DMS153 treated with DMSO at 0.1 percent for 48 hours (cell line): ENCODE measurements around the gene RNU6-9.
"Not testable (repeated sequence)": the region's sequence is repeated elsewhere in the genome, so short reads cannot be mapped to it uniquely, and the experiment has no call there.

Source experiments
- DNase-seq: peaks from one replicate; lab custom pipeline; 2025; ENCODE audit not compliant: unreplicated experiment; lab: John Stamatoyannopoulos, UW

RNU6-9 gene

DNA sequence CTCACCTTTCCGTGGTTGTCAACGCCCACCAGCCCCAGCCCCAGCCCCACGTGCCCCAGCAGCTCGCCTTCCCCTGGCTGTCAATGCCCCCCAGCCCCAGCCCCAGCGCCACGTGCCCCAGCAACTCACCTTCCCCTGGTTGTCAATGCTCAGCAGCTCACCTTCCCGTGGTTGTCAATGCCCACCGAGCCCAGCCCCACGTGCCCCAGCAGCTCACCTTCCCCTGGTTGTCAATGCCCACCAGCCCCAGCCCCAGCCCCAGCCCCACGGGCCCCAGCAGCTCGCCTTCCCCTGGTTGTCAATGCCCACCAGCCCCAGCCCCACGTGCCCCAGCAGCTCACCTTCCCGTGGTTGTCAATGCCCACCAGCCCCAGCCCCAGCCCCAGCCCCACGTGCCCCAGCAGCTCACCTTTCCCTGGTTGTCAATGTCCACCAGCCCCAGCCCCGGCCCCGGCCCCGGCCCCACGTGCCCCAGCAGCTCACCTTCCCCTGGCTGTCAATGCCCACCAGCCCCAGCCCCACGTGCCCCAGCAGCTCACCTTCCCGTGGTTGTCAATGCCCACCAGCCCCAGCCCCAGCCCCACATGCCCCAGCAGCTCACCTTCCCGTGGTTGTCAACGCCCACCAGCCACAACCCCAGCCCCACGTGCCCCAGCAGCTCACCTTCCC, 15.2 kb upstream of the RNU6-9 start:
- DNase-seq: not testable (repeated sequence)

DNA sequence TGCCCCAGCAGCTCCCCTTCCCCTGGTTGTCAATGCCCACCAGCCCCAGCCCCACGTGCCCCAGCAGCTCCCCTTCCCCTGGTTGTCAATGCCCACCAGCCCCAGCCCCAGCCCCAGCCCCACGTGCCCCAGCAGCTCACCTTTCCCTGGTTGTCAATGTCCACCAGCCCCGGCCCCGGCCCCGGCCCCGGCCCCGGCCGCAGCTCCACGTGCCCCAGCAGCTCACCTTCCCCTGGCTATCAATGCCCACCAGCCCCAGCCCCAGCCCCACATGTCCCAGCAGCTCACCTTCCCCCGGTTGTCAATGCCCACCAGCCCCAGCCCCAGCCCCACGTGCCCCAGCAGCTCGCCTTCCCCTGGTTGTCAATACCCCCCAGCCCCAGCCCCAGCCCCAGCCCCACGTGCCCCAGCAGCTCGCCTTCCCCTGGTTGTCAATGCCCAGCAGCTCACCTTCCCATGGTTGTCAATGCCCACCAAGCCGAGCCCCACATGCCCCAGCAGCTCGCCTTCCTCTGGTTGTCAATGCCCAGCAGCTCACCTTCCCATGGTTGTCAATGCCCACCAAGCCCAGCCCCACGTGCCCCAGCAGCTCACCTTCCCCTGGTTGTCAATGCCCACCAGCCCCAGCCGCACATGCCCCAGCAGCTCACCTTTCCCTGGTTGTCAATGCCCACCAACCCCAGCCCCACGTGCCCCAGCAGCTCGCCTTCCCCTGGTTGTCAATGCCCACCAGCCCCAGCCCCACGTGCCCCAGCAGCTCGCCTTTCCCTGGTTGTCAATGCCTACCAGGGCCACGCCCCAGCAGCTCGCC, 14.3 kb upstream of the RNU6-9 start:
- DNase-seq: not testable (repeated sequence)

DNA sequence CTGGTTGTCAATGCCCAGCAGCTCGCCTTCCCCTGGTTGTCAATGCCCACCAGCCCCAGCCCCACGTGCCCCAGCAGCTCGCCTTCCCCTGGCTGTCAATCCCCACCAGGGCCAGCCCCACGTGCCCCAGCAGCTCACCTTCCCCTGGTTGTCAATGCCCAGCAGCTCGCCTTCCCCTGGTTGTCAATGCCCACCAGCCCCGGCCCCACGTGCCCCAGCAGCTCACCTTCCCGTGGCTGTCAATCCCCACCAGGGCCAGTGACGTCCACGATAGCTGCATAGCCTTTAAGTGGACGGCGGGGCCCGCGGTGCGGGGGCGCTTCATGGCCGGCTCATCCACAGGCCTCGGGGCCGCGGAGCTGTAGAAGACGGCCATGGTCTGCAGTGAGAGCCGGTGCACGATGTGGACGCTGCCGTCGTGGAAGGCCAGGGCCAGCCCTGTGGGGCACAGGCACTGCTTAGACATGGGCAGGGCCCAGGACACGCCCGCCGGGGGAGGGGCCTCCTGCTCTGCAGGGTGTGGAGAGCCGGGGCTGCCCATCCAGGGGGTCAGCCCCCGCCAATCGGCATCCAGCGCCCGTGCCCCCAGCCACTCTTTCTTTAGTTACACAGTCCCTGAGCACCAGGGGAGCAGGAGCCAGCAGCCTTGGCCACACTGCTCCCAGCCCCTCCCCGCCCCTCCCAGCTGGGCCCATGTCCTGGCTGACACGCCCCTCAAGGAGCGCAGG, 13.4 kb upstream of the RNU6-9 start:
- no peak for DNase-seq

DNA sequence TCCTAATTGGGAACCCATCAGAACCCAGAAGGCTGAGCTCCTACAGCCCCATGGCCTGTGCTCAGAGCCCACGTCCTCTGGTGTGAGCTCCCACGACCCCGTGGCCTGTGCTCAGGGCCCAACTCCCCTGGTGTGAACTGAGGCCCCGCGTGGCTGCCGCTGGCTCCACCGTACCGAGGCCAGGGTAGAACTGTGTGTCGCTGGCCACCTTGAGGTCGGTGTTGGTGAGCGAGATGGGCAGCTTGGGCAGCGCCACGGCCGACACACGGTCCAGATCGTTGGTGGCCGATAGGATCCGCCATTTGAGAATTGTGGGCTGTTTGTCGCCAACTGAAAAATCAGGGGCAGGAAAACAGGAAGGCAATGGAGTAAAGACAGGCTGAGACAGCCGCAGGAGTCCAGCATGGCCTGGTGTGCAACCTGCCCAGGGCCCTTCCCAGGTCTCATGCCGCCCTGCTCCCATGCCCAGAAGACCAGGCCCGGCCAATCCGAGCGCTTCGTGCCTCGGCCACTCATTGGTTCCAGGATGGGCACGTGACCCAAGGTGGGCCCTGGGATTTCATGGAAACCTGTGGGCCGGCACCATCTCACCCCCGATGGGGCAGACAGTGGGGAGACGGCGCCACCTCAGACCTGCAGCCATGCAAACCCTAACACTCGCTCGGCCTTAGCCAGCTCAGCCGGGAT, 11.8 kb upstream of the RNU6-9 start:
- no peak for DNase-seq

DNA sequence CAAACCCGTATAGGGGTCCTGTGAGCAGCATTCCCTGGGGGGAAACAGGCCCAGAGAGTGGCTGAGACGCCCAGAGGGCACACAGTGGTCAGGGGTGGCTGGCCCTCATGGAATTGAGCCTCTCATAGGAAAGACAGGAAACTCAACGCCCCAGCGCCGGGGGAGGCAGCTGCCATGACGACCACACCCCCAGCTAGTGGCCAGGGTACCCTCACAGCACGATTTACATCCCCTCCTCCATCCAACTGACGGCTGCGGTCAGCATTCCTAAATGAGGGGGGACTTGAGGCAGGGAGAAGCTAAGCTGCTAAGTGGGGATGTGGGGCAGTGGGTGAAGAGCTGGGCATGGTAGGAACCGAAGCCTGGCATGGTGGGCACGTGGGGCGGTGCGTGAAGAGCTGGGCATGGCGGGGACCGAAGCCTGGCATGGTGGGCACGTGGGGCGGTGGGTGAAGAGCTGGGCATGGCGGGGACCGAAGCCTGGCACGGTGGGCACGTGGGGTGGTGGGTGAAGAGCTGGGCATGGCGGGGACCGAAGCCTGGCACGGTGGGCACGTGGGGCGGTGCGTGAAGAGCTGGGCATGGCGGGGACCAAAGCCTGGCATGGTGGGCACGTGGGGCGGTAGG, 10.3 kb upstream of the RNU6-9 start:
- DNase-seq: no peak

DNA sequence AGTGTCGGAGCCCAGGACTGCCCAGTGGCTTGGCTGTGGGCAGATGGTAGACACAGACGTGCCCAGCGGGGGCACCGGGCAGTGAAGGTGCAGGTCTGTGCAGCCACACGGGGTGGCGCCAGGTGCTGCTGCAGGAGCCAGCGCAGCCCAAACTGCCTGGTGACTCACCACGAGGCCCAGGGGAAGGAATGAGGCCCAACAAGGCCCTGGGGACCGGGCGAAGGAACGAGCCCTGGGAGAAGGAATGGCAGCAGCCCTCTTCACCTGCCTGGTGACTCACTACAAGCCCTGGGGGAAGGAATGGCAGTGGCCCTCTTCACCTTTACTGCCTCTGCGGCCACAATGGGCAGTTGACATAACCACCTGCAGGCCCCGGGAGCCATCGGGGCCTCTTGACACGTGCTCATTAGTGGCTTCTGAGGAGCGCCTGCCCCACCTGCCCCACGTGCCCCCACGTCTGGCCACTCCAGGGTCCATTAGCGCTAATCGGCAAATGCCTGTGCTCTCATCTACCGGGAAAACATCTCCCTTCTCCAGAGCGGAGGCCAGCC, 9.5 kb upstream of the RNU6-9 start:
- DNase-seq: no peak

DNA sequence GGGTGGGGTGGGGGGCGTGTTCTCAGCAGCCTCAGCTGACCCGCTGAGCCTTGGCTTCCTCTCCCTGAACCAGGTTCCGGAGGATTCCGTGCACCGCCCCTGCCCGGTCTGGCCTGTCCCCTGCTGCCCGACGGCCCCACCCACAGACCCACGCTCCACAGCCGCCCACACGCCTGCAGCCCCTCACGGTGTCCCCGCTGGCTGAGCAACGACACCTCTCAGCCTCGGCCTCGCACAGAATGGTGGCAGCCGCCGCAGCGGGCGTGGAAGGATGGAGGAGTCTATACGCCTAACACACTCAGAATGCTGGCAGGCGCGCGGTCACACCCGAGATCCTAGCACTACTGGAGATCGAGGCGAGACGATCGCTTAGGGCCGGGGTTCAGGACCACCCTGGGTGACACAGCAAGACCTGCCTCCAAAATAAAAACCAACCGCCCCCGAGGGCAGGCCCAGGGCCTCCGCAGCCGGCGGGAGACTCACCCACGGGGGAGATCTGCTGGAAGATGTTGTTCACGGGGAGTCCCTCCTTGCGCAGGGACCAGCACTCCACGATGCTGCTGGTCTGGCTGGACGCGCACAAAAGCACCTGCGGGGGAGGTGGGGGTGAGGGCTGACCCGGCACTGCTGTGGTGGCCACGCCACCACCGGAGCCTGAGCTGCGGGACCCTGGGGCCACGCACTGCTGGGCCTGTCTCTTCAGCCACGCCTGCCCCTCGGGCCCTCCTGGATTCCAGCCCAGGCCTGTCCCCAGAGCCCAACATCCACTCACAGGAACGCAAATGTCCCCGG, 8.7 kb upstream of the RNU6-9 start:
- no peak for DNase-seq

DNA sequence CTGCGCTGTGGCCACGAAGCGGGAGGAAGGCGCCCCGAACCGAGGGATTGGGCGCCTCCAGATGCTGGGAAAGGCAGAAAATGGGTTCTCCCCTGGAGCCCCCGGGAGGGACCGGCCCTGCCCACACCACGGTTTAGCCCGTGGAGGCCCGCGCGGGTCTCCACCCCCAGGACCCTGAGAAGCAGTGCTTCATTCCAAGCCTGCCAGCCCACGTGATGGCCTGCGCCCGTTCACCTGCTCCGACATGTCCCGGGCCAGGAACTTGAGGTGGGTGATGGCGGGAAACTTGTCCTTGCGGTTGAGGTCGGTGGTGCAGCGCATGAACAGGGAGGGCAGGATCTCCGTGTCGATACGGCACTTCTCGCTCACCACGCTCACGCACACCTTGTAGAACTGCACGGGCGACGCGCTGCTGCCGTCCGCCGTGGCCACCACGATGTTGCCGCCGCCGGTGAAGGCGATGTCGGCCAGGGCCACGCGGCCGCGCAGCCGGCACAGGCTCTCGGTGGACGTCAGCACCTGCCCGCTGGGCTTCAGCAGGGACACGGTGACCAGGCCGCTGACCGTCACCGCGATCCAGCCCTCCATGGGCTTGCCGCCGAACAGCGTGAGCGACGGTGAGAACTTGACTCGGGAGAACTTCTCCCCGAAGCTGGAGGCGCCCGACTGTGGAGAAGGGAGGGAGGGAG, 7.6 kb upstream of the RNU6-9 start:
- DNase-seq: no peak

DNA sequence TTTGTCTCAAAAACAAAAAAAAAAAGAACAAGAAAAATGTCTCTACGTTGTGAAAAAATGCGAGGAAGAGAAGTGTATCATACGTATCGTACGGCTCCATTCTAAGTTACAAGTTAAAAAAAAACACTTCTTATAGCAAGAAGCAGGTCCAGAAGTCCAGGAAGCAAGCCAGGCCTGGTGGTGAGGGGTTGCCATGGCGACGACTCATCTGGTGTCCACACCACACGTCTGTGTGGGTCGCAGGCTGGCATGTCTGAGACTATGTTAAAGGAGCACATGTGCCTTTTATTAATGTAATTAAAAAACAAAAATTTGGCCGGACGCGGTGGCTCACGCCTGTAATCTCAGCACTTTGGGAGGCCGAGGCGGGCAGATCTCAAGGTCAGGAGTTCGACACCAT, 6.2 kb upstream of the RNU6-9 start:
- no peak for DNase-seq

DNA sequence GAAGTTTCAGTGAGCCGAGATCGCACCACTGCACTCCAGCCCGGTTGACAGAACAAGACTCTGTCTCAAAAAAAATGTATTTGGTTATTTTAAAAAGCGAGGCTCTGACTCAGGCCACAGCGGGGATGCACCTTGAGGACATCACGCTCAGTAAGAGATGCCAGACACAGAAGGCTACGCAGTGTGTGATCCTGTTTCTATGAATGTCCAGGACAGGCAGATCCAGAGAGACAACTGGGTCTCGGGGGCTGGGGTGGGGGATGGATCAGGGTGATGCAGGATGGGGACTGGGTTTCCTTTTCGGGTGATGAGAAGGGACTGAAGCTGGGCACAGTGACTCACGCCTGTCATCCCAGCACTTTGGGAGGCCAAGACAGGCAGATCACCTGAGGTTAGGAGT, 5.7 kb upstream of the RNU6-9 start:
- DNase-seq: no peak

DNA sequence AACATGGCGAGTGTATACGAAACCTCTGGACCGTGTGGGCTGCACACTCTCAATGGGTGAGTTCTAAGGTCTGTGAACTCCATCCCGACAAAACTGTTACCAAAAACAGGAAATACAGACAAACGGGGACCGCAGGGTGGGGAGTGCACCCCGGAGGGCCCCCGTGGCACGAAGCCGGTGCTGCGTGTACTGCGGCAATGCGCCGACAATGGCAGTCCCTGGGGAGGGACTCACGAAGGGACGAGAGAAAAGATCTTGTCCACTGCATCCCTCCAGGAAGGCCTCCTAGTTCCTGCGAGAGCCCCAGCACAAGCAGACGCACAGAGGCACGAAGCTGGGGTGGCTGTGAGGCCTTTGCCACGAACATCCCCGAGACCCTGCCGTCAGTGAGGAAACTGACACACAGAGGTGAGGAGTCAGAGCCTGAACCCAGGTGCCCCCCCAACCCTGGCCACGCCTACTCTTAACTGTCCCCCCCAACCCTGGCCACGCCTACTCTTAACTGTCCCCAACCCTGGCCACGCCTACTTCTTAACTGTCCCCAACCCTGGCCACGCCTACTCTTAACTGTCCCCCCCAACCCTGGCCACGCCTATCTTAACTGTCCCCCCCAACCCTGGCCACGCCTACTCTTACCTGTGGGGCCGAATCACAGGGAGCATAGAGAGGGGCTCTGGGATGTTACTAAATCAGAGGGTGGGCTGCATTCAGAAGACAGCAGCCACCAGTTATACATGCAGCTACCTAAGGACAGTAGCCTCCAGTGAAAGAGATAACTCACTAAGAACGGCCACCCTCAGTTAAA, 4.5 kb upstream of the RNU6-9 start:
- no peak for DNase-seq

DNA sequence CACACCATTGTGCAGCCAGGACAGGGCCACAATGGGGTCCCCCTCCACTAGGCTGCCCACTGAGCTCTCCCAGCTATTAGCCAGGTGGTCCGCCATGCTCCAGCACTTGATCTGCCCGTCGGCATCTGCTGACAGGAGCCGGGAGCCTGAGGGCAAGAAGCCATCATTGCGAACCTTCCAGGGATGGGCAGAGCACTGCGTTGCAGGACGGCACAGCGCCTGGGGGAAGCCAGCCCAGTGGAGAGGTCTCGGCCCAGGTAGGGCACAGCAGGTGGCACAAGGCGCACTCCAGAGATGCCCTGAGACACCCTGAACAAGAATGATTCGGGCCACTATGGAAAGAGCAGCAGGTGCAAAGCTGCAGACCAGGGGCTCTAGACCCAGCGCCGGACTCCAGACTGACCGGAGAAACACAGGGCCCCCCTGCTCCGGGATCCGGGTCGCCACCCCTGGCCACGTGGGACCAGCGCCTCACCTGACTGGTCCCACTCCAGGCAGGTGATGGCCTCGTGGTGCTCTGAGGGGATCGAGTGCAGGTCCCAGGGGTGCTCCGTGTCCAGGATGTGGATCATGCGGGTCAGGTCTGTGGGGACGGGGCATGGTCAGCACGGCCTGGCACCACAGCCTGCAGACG, 3.5 kb upstream of the RNU6-9 start:
- DNase-seq: no peak

DNA sequence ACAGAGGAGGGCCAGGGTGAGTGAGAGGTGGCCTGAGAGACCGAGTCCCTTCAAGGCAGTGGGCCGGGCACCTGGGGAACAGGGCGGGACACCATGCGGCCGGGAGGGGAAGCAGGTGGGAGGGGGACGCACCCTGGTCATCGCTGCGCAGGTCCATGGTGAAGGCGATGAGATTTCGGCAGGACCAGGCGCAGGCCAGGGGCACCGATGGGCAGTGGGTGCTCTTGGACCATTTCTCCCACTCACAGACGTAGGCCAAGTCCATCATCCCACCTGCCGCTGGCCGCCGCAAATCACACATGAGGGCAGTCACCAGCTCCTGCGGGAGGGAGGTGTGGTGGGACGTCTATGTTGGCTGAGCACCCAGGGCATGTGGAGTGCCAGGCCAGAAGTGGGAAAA, 2.5 kb upstream of the RNU6-9 start:
- no peak for DNase-seq

DNA sequence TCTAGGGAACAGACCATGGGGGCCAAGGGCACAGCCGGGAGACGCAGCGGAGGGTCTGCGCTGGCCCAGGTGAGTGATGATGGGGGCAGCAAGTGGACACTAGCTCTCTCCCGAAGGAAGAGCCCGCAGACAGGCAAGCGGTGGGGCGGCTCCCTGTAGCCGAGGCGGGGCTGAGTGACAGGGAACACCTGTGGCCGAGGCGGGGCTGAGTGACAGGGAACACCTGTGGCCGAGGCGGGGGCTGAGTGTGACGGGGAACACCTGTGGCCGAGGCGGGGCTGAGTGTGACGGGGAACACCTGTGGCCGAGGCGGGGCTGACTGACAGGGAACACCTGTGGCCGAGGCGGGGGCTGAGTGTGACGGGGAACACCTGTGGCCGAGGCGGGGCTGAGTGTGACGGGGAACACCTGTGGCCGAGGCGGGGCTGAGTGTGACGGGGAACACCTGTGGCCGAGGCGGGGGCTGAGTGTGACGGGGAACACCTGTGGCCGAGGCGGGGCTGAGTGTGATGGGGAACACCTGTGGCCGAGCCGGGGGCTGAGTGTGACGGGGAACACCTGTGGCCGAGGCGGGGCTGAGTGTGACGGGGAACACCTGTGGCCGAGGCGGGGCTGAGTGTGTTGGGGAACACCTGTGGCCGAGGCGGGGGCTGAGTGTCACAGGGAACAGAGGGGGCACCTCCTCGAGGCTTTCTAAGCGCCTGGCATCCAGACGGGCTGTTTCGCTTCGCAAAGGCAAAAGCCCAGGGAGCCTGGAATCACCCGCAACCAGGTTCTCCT, 1.7 kb upstream of the RNU6-9 start:
- DNase-seq: not testable (repeated sequence)

DNA sequence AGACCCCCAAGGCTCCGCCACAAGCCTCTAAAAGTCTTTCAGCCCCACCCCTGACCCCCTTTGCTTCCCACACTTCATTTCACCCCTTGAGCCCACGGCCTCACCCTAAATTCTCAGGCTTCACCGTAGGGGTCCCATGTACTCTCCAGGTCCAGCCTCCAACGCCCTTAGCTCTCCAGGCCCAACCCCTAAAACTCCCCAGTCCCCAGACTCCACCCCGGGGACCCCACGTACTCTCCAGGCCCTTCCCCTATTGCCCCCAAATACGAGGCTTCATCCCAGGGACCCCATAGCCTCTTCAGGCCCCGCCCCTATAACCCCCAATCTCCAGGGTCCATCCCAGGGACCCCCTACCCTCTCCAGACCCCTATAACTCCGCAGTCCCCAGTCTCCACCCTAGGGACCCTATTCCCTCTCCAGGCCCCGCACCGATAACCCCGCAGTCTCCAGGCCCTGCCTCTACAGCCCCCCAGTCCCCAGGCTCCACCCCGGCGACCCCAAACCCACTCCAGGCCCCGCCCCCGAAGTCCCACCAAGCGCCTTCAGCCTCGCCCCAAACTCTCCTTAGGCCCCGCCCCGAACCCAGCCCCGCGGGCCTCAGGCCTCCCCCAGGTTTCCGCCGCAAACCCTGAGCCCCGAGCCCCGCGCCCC, 916 bp upstream of the RNU6-9 start:
- no peak for DNase-seq

DNA sequence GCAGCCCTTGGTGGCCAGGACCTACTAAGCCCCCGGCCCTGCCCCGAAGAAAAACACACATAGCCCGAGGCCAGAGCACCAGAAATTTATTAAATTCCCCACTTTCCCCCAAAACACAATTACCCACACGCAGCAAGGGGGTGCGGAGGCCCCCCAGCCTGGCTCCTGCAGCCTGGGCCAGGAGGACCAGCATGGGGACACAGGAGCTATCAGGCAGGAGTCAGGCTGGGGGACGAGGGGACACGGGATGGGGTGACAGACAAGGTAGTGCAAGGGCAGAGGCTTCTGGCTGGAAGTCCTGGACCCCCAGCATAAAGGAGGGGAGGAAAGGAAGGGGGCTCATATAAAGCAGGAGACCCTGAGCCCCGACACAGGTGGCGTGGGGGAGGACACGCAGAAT, 3.1 kb downstream of the RNU6-9 start:
- DNase-seq: no peak

DNA sequence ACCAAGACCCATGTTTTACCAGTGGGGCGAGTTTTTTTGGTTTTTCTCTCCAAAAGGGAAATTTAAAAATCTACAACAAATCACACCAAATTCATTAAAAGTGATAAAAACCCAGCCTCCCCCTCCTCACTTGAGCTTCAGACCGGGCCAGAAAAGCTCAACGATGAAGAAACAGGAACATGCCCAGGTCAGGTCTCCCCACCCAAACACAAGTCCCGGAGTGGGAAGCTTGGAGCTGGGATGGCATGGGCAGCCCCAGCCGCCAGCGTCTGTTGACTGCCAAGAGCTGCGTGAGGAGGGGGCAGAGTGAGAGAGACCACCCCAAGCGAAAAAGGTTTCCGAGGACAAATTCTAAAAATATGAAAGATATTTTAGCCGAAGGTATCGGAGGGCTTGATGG, 3.7 kb downstream of the RNU6-9 start:
- no peak for DNase-seq
